ENCODE results near the gene CASKIN2.

CASKIN2 gene

GRCh38 chr17:75505152-75505409 is 10.3 kb downstream of the CASKIN2 start:
- DNase-seq (ENCODE audit: low spot score) = no peak

- peak; percentile 45 for DNase-seq (ENCODE audit: low spot score)
These were observed 10.8 kb downstream of the CASKIN2 start for GRCh38 chr17:75504347-75505151.

DNA sequence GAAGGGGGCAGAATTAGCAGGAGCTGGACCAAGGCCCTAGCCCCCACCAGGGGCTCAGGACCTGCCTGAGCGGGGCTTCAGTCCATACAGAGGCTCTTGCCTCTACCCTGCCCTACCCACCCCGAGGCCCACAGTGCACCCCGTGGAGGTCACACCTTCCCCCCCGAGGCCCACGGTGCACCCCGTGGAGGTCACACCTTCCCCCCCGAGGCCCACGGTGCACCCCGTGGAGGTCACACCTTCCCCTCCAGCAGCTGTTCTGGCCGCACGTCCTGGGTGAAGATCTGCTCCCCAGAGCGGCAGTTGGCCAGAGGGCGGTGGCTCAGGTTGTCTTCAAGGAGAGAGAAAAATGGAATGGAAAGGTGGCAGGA is 11.4 kb downstream of the CASKIN2 start:
- DNase-seq (ENCODE audit: low spot score) = no peak

DNA sequence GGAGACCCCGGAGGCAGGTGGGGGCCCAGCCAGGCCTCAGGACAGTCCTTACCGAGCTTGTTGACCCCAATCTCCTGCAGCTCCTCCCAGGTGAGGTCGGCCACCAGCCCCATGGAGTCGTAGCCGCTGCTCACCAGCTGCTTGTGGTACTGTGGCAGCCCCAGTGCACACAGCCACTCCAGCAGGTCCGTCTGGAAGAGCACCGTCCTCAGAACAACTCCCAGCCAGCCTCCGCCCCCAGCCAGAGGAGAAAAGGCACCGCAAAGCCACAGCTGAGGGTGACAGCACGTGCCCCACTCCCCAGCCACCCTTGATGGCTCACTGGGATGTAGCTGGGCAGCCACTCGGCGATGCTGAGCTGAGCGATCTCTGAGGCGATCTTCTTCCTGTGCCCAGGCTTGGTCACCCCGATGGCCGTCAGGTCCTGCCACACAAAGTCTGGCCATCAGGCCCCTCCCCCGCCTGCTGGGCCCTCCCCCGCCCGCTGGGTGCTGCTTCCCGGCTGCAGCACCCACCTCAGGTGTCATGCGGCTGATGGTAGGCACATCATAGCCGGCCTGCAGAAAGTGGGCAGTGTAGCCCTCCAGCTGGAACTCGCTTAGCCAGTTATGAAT is 11.9 kb downstream of the CASKIN2 start:
- no peak for DNase-seq (ENCODE audit: low spot score)

DNA sequence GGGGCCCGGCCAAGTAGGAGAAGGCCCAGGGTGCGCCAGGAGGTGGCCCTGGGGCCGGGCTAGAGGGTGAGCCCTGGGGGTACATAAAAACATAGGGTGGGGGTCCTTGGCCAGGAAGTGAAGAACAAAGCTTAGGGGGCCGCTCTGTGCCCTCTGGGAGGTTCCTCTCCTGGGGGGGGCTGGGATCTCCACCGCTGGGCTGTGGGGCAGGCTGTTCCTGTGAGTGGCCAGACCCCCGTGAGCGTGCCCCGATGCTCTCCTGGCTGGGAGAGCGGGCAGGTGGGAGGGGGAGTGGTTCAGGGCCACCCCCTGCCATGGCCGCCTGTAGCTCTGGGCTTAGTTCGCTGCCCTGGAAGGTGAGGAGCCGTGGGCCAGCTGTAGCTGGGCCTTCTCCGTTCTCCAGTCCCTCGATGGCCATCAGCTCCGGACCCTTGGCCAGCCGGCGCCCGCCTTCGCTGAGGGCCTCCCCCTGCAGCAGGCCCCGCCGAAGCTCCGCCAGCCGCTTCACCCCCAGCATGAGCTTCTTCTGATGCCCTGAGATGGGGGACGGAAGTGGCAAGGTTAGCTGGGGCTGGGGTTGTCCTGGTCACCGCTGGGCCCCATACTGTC is 12.5 kb downstream of the CASKIN2 start:
- no peak for DNase-seq (ENCODE audit: low spot score)

DNA sequence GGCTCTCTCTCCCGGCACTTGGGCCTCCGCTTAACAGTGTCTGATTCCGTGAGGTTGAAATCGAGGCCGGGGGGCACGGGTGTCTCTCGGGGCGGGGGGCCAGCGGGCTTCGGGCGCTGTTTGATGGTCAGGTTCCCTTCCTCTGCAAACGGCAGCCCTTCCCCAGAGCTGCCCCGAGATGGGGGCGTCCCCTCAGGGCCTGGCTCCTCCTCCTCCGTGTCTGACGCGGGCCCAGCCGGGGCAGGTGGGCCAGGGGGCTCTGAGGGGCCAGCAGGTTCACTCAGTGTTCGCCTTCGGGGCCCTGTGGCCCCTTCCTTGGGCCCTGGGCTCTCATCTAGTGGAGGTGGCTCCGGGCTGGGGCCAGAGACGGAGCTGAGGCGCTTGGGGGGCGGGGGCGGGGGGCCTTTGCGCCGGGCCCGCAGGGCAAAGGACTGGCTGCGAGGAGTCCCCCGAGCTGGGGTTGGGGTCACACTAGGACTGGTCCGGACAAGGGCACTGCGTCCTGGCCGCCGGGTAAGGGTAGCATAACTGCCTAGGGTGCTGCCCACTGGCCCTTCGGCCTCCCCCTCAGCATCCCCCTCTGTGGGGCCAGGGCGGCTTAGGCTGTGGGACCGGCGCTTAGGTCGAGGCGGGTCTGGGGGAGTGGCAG is 13.1 kb downstream of the CASKIN2 start:
- DNase-seq (ENCODE audit: low spot score) = no peak

- no peak for DNase-seq (ENCODE audit: low spot score)
These were observed 13.8 kb downstream of the CASKIN2 start for GRCh38 chr17:75501378-75502071.

GRCh38 chr17:75500419-75501216 is 14.7 kb downstream of the CASKIN2 start:
- DNase-seq (ENCODE audit: low spot score) = no peak

DNA sequence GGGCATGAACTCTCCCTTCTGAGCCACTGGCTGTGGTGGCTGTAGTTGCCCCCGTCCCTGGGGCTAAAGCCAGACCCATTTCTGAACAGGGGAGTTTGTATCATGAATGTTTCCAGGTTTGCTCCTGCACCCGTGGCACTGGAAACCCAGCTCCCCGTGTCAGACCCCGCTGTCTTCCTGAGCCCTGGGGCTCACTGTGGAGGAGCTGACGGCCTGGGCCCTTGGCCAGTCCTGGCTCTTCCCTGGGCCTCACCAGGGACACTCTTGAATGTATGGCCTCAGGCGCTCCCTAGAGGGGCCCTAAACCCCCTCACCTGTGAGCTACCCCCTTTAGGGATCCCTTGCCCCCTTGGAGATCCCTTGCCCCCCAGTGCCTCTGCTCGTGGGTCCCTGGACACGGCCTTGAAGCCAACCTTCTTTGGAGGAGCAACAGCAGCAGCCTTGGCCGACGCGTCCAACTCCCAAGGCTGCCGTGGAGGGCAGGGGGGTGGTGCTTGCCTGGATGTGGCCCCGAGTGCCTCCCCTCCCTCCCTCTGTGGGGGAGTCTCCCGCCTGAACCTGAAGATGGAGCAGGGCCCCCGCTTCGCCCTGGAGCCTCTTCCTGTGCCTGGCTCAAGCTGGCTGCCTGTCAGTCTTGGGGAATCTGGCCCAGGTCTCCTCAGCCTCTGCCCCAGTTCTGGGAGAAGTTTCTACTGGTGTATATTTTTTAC is 15.9 kb downstream of the CASKIN2 start:
- DNase-seq (ENCODE audit: low spot score) = no peak

DNA sequence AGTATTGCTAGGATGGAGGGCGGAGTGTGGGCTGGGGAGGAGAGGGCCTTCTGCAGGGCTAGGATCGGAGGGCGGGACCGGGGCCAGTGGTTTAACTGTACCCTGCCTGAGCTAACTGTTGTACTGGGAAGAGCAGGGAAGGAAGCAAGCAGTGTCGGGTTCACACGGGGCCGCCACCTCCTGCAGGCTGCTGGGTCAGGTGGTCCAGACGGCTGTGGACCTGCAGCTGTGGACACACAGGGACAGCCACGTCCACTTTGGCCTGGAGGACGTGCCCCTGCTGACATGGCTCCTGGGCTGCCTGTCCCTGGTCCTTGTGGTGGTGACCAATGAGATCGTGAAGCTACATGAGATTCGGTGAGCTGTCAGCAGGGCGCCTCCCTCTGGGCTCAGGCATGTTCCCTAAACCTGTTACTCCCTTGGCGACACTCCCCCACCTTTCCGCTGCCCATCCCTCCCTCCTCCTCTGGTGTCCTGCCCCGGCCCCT is 16.6 kb downstream of the CASKIN2 start:
- no peak for DNase-seq (ENCODE audit: low spot score)

DNA sequence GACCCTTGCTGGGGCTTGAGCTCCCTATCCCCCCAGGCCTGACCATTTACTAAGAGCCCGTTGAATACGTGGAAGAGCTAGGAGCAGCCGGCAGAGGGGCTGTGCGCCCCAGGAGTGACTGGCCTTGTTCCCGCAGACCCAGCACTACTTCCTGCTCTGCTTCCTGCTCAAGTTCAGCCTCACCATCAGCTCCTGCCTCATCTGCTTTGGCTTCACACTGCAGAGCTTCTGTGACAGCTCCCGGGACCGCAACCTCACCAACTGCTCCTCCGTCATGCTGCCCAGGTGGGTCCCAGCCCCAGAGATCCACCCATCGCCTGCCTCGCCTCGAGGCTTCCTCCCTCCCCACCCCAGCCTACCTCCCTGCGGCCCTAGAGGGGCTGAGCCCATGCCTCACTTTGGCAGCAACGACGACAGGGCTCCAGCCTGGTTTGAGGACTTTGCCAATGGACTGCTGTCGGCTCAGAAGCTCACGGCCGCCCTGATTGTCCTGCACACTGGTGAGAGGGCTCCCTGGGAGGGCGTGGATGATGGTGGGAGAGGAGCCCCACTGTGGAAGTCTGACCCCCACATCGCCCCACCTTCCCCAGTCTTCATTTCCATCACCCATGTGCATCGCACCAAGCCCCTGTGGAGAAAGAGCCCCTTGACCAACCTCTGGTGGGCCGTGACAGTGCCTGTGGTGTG is 17.2 kb downstream of the CASKIN2 start:
- no peak for DNase-seq (ENCODE audit: low spot score)

GRCh38 chr17:75496005-75496404 is 19.3 kb downstream of the CASKIN2 start:
- DNase-seq (ENCODE audit: low spot score) = no peak

GRCh38 chr17:75494326-75494877 is 20.9 kb downstream of the CASKIN2 start:
- DNase-seq (ENCODE audit: low spot score) = no peak

GRCh38 chr17:75493476-75494129 is 21.7 kb downstream of the CASKIN2 start:
- no peak for DNase-seq (ENCODE audit: low spot score)

DNA sequence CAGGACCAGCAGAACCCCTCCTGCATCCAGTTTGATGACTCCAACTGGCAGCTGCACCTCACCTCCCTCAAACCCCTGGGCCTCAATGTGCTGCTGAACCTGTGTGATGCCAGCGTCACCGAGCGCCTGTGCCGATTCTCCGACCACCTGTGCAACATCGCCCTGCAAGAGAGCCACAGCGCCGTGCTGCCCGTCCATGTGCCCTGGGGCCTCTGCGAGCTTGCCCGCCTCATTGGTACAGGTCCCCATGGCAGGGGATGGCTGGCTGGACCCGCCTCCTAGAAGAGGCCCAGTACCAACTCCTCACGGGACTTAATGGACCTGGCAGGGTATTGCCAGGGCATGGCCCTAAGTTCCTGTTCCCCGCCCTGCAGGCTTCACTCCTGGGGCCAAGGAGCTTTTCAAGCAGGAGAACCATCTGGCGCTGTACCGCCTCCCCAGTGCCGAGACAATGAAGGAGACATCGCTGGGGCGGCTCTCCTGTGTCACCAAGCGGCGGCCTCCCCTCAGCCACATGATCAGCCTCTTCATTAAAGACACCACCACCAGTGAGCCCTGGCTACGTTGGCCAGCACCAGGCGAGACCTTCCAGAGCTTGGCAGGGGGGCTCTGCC is 22.7 kb downstream of the CASKIN2 start:
- DNase-seq (ENCODE audit: low spot score) = no peak

GRCh38 chr17:75491680-75492079 is 23.7 kb downstream of the CASKIN2 start:
- no peak for DNase-seq (ENCODE audit: low spot score)

DNA sequence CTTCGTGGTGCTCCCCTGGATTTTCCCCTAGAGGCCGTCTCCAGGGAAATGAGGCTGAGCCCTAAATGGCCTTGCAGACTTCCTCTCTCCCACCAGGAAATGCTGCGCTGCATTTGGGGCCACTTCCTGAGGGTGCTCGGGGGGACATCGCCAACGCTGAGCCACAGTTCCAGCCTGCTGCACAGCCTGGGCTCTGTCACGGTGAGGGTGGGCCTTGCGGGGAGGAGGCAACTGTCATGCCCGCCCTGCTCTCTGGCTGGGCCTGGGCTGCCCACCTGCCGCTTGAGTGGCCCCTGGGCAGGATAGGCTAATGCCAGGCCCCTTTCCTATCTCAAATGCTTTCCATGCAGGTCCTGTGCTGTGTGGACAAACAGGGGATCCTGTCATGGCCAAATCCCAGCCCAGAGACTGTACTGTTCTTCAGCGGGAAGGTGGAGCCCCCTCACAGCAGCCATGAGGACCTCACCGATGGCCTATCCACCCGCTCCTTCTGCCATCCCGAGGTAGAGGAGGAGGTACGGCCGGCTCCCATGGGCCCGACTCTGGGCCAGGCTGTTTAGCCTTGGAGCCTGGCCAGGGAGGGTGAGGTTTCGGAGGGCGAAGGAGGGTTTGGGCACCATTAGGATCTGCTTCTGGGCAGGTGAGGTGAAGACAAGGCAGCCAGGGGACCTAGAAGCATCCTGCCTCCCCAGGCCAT is 24.2 kb downstream of the CASKIN2 start:
- no peak for DNase-seq (ENCODE audit: low spot score)

DNA sequence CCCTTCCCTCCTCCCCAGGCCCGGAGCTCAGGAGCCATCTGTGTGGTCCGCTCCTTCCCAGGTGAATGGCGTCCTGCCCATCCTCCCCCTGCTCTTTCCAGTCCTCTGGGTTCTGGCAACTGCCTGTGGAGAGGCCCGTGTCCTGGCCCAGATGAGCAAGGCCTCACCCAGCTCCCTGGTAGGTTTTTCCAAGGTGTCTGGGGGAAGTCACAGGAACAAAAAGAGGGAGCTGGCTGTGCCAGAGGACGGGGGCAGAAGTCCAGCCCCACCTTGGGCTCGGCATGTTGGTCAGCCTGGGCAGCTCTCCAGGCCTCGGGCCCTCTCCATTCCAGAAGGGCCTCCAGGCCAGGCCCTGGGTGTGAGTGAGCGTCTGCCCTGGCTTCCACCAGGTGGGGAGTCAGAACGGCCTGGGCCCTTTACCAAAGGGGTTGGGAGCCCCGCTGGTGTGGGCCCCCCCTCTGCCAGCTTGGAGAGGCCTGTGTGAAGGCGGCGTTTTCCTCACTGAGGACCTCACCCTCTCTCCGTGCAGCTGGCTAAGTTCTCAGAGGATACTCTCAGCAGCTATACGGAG is 25.1 kb downstream of the CASKIN2 start:
- no peak for DNase-seq (ENCODE audit: low spot score)

Data from CD4-positive, alpha-beta T cell treated with Interleukin-15 for 4 hours (primary cell).